ENCODE results near the gene TEX2. TPM values are rescaled to one million over a fixed set of nuclear protein-coding genes. Genes with fewer than 3 reads are reported as not detected.
A peak's percentile ranks its signal among the peaks of the same experiment; 100 is the strongest.

TEX2 gene
- total RNA-seq, 1 donor from 2014 or later: 41.3 TPM

DNA sequence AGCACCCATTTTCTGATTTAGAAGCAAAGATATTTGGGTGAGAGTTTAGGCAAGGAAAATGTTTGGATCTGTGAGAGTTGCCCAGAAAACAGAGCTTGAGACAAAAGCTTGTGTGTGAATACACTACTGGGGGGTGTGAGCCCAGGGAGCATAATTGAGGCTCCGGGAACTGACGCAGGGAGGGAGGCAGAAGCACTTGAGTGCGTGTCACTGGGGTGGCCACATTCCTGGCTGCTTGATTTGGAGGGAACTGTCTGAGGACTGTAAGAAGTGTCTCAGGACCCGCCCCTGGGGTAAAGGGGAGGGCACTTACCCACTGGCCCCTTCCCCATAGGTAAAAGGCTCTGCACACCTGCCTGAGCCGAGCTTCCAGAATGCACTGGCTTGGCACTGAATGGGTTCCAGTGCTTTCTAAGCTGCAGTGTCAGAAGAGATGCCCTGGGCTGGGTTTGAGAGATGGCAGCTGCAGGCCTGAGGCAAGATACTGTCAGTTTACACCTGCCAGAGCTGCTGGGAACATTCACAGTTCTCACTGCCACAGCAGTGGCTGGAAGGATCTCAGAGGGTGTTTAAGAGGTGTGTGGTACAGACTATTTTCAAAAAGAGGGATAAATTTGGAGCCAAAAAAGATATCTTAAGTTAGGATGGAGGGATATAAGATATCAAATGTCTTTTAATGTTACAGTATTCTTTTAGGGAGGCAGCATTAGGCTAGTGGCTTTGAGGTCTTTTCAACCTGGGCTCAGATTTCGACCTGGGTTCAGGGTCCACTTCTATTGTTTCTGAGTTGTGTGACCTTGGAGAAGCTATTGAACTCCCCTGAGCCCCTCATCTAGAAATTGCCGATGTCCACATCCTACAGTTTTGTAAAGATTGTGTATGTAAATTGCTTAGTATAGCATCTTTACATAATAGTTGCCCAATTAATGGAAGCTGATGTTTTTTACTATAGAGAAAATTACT is 6.9 kb upstream of the TEX2 start:
- no peaks in the 10 kb centered on the region for H3K4me1 ChIP-seq
- no peaks in the 10 kb centered on the region for H3K27me3 ChIP-seq (ENCODE audit: low read depth)
- intact Hi-C loops (cut with DNase I): no loop called here
- H3K36me3 ChIP-seq: no peaks in the 10 kb centered on the region
- no peak overlapping the region for H3K27ac ChIP-seq
- TF ChIP-seq, protein P1, sequence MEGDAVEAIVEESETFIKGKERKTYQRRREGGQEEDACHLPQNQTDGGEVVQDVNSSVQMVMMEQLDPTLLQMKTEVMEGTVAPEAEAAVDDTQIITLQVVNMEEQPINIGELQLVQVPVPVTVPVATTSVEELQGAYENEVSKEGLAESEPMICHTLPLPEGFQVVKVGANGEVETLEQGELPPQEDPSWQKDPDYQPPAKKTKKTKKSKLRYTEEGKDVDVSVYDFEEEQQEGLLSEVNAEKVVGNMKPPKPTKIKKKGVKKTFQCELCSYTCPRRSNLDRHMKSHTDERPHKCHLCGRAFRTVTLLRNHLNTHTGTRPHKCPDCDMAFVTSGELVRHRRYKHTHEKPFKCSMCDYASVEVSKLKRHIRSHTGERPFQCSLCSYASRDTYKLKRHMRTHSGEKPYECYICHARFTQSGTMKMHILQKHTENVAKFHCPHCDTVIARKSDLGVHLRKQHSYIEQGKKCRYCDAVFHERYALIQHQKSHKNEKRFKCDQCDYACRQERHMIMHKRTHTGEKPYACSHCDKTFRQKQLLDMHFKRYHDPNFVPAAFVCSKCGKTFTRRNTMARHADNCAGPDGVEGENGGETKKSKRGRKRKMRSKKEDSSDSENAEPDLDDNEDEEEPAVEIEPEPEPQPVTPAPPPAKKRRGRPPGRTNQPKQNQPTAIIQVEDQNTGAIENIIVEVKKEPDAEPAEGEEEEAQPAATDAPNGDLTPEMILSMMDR (IDR thresholded peaks at IDR 0.05): no peak
- peak; percentile 36 to 83 for ATAC-seq
- no peaks in the 10 kb centered on the region for H3K9me3 ChIP-seq
- no peak overlapping the region for H3K4me3 ChIP-seq
- no peak for DNase-seq

DNA sequence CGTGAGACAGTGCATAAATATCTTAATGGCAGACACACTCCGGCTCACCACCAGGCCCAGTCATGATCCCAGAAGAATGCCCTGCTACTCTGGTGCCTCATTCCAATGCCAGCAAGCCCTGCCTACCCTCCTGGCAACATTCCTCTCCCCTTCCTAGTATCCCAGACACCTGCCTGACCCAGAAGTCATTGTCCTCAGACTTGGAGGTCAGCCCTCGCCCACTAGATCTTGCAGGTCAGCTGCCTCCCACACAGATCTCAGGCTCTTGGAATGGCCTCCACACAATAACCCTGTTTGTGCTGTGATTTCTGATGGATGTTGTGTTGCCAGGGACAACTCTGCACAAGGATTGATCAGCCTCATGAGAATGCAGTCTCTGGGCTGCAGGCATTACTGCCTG is 1.8 kb upstream of the TEX2 start:
- H3K36me3 ChIP-seq: no peaks in the 10 kb centered on the region
- TF ChIP-seq, protein P1 (IDR thresholded peaks at IDR 0.05): no peak
- intact Hi-C loops (cut with DNase I): no loop called here

DNA sequence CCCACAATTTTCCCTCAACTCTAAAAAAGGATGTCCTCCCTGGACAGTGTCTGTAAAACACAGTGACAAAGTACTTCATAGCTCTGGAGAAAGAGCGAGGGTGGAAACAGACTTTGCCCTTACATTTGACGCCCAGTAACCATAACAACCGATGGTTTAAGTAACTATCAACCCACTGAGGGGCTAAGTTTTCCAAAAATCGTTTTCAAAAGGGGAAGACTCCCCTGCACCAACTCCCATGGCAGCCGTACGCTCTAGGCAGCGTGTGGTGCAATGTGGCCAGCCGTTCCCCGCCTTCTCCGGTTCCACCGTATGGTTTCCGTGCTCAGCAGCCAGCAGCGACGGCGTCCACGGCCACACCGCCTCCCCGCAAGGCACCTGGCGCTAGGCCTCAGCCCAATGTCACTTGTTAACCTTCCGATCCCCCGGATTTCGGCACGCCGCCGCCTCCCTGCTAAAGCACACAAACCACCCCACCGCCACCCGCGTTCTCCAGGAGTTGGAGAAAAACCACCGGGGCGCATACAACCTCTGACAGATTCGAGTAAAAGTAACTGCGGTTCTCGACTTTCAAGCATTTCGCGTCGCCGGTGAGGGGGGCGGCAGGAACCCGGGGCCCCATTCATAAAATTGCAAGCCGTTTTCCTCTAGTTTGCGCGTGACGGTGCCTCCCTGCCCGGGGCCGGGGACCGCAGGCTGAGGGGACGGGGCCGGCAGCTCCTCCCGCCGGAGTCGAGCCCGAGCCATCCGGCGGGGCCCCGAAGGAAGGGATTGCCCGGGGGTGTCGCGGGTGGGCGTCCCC is 661 bp downstream of the TEX2 start:
- H3K9me3 ChIP-seq: no peaks in the 10 kb centered on the region
- H3K27ac ChIP-seq: peak overlapping the region; percentile 87
- TF ChIP-seq, protein P1 (IDR thresholded peaks at IDR 0.05): no peak
- H3K36me3 ChIP-seq: no peaks in the 10 kb centered on the region
- peak; percentile 81 for DNase-seq
- peak overlapping the region; percentile 91 for H3K4me3 ChIP-seq
- peak; percentile 60 to 67 for ATAC-seq
- peaks cover 25% of the 10 kb centered on the region for H3K4me1 ChIP-seq
- intact Hi-C loops (cut with DNase I): no loop called here
- H3K27me3 ChIP-seq (ENCODE audit: low read depth): no peaks in the 10 kb centered on the region

More for the DNA sequence above, 1.8 kb upstream of the TEX2 start:
- H3K4me3 ChIP-seq: no peak overlapping the region
- peaks cover 23% of the 10 kb centered on the region for H3K4me1 ChIP-seq
- ATAC-seq: no peak
- H3K9me3 ChIP-seq: no peaks in the 10 kb centered on the region
- no peak overlapping the region for H3K27ac ChIP-seq
- DNase-seq: no peak
- H3K27me3 ChIP-seq (ENCODE audit: low read depth): no peaks in the 10 kb centered on the region

DNA sequence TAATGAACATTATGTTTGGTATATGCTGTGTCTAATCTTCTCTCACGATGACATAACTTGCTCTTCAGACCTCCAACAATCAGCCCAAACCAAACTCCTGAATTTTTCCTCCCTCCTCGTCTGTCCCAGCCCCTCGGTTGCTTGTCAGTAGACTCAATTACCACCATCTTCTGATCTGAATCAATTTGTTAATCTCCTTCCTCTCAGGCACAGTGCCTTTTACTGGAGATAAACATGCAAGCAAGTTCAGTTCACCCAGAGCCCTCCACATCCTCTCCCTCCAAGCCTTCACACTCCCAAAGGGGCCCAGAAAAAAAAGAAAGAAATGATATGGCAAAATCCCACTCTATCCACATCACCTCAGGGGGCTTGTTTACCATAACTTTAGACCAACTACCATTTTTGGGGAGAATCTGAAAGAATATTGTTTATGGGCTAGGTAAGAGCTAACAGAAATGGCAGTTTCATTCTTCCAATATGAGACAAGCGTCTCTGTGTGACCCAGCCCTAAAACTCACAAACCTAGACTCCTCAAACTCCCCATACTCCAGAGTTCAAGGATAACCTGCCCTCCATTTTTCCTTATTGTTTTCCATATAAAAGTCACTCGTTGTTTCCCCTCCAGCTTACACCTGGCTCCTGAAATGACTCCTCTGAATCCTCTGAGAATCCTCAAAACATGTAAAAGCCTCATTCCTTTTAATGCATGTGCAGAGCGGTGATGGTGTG is 1.5 kb downstream of the TEX2 start:
- intact Hi-C loops (cut with DNase I): no loop called here
- no peak for ATAC-seq

More for the DNA sequence above, 1.5 kb downstream of the TEX2 start:
- TF ChIP-seq, protein P1 (IDR thresholded peaks at IDR 0.05): no peak
- Histone ChIP-seq H3K27ac (peak overlapping the region; percentile 87), H3K4me1 (peaks cover 25% of the 10 kb centered on the region), H3K27me3 (ENCODE audit: low read depth) (no peaks in the 10 kb centered on the region), H3K36me3 (no peaks in the 10 kb centered on the region), H3K4me3 (peak overlapping the region; percentile 91), H3K9me3 (no peaks in the 10 kb centered on the region)
- no peak for DNase-seq

Measured in lower lobe of right lung (tissue), 2 donors.